Astrocyte of the cerebellum (primary cell): ENCODE data around the gene VSIG10L2.

Experiments used
- DNase-seq: peaks from one replicate; pipeline ENCODE4 v3.0.0-alpha.2; 2011; ENCODE audit warnings: low read depth
- H3K4me3 ChIP-seq: 2 replicates; pipeline ENCODE4 v1.5.1; 2011; ENCODE audit warnings: mild to moderate bottlenecking, low read depth, low read length, moderate library complexity
- in situ Hi-C: cut with HindIII; loops from 2 replicates; pipeline ENCODE4 v1.10.0; 2017; ENCODE audit warnings: low sequenced_read_pairs
- TF ChIP-seq, protein P1 (sequence below): IDR thresholded peaks from 2 replicates; pipeline ENCODE4 v1.5.1; 2012; ENCODE audit warnings: low read length, low read depth, moderate library complexity, mild to moderate bottlenecking; ENCODE audit errors: missing control alignments

VSIG10L2 gene

DNA sequence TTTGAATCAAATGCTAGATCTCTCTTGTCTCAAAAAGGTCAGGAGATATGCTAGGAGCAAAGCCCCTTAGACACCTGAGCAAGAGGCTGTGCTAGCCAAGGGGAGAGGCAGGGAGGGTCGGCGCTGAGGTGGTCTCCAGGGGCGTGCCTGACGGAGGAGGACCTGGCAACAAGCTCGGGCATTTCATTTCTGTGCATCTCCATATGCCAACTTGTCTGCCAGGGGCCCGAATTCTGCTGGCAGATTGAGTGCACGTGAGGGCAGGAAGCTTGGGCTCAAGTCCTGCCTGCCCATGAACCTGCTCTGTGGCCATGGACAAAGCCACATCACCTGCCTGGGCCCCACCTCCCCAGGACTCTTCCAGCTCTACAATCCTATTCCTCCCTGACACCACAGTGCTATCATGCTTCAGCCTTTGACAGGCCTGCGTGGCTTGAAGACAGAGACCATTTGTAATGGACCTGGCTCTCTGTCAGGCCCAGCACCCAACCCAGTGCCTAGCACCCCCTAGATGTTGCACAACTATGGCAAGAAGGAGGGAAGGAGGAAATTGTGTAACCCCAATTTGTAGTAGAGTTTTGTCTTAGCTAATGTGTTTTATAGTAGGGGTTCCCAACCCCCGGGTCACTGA is 16.3 kb upstream of the VSIG10L2 start:
- TF ChIP-seq, protein P1, sequence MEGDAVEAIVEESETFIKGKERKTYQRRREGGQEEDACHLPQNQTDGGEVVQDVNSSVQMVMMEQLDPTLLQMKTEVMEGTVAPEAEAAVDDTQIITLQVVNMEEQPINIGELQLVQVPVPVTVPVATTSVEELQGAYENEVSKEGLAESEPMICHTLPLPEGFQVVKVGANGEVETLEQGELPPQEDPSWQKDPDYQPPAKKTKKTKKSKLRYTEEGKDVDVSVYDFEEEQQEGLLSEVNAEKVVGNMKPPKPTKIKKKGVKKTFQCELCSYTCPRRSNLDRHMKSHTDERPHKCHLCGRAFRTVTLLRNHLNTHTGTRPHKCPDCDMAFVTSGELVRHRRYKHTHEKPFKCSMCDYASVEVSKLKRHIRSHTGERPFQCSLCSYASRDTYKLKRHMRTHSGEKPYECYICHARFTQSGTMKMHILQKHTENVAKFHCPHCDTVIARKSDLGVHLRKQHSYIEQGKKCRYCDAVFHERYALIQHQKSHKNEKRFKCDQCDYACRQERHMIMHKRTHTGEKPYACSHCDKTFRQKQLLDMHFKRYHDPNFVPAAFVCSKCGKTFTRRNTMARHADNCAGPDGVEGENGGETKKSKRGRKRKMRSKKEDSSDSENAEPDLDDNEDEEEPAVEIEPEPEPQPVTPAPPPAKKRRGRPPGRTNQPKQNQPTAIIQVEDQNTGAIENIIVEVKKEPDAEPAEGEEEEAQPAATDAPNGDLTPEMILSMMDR, result no peak
- DNase-seq, result no peak
- H3K4me3 ChIP-seq, result no peak overlapping the region
- in situ Hi-C loops, result no loop called here

DNA sequence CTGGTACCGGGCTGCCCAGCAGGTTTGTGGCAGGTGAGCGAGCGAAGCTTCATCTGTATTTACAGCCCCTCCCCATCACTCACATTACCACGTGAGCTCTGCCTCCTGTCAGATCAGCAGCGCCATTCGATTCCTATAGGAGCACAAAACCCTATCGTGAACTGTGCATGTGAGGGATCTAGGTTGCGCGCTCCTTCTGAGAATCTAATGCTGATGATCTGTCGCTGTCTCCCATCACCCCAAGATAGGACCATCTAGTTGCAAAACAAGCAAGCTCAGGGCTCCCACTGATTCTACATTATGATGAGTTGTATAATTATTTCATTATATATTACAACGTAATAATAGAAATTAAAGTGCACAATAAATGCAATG is 15.8 kb upstream of the VSIG10L2 start:
- no peak overlapping the region for H3K4me3 ChIP-seq
- in situ Hi-C loops, result no loop called here
- TF ChIP-seq, protein P1, result no peak
- DNase-seq, result no peak

DNA sequence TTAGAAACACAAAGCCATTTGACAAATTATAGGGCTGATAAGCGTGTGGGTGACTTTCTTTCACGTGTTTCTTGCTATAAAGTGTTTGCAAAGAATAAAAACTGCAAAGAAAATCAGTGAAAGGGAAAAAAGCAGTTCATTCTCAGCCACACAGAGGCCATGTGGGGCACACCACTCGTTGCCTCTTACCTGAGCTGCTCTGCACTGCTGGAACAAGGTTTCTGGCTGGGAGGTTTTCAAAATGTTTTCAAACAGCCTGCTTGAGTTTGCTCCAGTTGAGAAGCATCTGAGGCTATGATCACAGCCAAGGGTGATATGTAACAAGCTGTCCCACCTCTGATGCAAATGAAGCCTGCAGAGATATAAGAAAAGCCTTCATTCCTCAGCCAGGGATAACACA is 14.7 kb upstream of the VSIG10L2 start:
- TF ChIP-seq, protein P1, result no peak
- H3K4me3 ChIP-seq, result no peak overlapping the region
- no peak for DNase-seq
- in situ Hi-C loops, result no loop called here

DNA sequence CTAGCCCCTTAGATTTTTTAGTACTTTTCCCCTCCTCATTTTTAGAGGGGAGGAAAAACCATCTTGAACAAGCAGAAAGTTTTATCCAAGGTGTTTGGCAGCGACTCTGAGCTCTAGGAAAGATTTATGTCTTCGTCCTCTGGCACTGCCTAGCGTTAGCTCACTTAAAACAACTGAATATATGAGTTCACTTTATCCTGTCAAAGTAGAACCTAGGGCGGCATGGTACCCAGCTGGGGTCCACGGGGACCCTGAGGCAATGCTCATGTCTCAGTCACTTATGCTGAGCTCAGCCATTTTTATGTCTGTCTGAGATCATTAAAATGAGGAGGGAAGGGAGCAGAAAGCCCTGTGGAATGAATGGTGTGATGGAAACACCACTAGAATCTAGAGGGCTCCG is 14.2 kb upstream of the VSIG10L2 start:
- DNase-seq, result no peak
- TF ChIP-seq, protein P1, result no peak
- no peak overlapping the region for H3K4me3 ChIP-seq
- in situ Hi-C loops, result no loop called here

DNA sequence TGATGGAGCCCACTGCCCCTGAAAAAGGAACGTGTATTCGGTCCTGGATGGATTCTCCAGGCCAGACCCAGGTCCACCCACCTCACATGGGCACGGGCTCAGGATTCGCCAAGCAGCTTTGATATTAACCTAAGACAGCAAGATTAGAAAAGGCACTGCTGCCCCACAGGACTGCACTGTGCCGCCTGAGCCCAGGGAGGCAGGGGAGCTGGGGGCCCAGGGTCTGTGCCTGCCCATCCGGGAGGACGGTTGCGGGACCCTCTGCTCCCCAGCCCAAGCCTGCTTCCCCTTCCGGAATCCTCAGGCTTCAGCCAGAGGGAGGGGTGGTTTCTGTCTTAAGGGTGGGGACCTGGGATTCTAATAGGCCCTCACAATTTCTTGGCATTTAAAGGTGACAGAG is 13.5 kb upstream of the VSIG10L2 start:
- DNase-seq, result no peak
- in situ Hi-C loops, result no loop called here
- no peak overlapping the region for H3K4me3 ChIP-seq
- TF ChIP-seq, protein P1, result no peak

DNA sequence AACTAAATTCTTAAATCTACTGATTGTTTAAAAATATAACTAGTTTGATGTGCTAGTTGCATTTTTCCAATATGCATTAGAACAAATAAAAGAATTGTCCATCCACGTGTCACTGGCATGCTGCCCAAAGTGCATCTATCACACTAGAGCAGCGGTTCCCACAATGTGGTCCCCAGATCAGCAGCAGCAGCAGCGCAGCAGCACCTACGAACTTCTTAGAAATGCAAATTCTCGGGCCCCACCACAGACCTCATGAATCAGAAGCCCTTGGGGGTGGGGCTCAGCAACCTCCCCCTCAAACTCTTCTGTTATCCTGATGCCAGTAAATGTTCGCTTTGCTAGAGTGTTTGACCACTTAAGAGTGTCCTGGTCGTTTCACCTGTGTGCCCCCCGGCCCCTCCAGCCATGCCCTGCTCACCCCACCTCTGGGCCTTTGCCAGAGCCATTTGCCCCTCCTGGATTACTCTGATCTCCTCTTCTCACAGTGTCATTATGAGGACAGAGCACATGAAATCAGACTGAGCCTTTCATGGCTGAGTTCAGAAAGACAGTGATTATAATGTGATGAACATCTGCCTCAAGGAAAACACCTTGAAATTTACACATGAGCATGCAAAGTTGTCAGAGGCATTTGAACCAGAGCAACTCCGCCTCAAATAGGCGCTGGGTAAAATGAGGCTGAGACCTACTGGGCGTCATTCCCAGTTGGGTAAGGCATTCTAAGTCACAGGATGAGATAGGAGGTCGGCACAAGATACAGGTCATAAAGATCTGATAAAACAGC is 12.6 kb upstream of the VSIG10L2 start:
- TF ChIP-seq, protein P1, result no peak
- no peak for DNase-seq
- in situ Hi-C loops, result no loop called here
- H3K4me3 ChIP-seq, result no peak overlapping the region
